Measurements from ENCODE around the gene PLCD1. TPM values are rescaled to one million over a fixed set of nuclear protein-coding genes. Genes with fewer than 3 reads are reported as not detected.

PLCD1 gene
- total and polyA plus RNA-seq, 2 donors (not counting 1 experiment from before 2014, with no cell fraction given), result 8.2 to 47.2 TPM

- TF ChIP-seq, protein P1, sequence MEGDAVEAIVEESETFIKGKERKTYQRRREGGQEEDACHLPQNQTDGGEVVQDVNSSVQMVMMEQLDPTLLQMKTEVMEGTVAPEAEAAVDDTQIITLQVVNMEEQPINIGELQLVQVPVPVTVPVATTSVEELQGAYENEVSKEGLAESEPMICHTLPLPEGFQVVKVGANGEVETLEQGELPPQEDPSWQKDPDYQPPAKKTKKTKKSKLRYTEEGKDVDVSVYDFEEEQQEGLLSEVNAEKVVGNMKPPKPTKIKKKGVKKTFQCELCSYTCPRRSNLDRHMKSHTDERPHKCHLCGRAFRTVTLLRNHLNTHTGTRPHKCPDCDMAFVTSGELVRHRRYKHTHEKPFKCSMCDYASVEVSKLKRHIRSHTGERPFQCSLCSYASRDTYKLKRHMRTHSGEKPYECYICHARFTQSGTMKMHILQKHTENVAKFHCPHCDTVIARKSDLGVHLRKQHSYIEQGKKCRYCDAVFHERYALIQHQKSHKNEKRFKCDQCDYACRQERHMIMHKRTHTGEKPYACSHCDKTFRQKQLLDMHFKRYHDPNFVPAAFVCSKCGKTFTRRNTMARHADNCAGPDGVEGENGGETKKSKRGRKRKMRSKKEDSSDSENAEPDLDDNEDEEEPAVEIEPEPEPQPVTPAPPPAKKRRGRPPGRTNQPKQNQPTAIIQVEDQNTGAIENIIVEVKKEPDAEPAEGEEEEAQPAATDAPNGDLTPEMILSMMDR (conservative IDR thresholded peaks at IDR 0.05 in 1 of 2, IDR thresholded peaks at IDR 0.05 in 1 of 2; ENCODE audit: low read depth in 1 of 2, low read length in 2 of 2), result no peak
- no peak for TF ChIP-seq EZH2 (IDR thresholded peaks at IDR 0.05; ENCODE audit: low read length, missing control alignments)
- no peak overlapping the region for H2AFZ ChIP-seq (ENCODE audit: low read length)
- no peak overlapping the region for H3K9ac ChIP-seq (ENCODE audit: insufficient read depth, low read length)
- no peak for DNase-seq (ENCODE audit: low read depth in 2 of 2)
- no peak overlapping the region for H3K4me2 ChIP-seq (ENCODE audit: extremely low read depth, insufficient read depth, low read length)
- no peaks in the 10 kb centered on the region for H3K27me3 ChIP-seq (ENCODE audit: control insufficient read depth, insufficient read depth, low read length)
- H3K36me3 ChIP-seq (ENCODE audit: control insufficient read depth, insufficient read depth, low read length), result peaks cover 4% of the 10 kb centered on the region
- H3K4me1 ChIP-seq (ENCODE audit: control insufficient read depth, extremely low read depth, insufficient read depth, low read length), result no peaks in the 10 kb centered on the region
- H3K27ac ChIP-seq (ENCODE audit: insufficient read depth, low read length), result no peak overlapping the region
- H3K9me3 ChIP-seq (ENCODE audit: control insufficient read depth, insufficient read depth, low read depth, low read length), result no peaks in the 10 kb centered on the region
- H3K79me2 ChIP-seq (ENCODE audit: control insufficient read depth, insufficient read depth, low read length), result no peaks in the 10 kb centered on the region
- H4K20me1 ChIP-seq (ENCODE audit: control insufficient read depth, extremely low read depth, insufficient read depth, low read length), result no peaks in the 10 kb centered on the region
- no peak overlapping the region for H3K4me3 ChIP-seq (replicated peaks in 1 of 4; ENCODE audit: control extremely low read depth in 1 of 4, insufficient read depth in 1 of 4, low read depth in 3 of 4, low read length in 4 of 4)
Measured at GRCh38 chr3:38015984-38016383, 13.5 kb downstream of the PLCD1 start.

DNA sequence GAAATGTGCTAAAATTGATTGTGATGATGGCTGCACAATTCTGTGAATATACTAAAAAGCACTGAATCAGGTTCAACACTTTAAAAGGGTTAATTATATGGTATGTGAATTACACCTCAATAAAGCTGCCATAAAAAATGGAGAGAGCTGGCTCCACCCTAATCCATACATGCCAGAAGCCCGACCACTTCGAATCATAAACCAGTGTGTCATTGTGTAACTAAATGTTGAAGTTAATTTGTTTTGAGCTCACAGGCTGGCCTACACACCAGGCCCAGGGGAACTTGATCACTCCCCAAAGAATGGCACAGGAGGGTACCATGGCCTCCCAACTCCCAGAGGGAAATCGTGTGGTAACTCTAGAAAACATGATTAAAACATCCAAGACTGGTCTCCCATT, 14.0 kb downstream of the PLCD1 start:
- Histone ChIP-seq H3K27ac (ENCODE audit: insufficient read depth, low read length) (no peak overlapping the region), H3K27me3 (ENCODE audit: control insufficient read depth, insufficient read depth, low read length) (no peaks in the 10 kb centered on the region), H3K79me2 (ENCODE audit: control insufficient read depth, insufficient read depth, low read length) (no peaks in the 10 kb centered on the region), H3K36me3 (ENCODE audit: control insufficient read depth, insufficient read depth, low read length) (peaks cover 4% of the 10 kb centered on the region), H3K4me2 (ENCODE audit: extremely low read depth, insufficient read depth, low read length) (no peak overlapping the region), H3K4me1 (ENCODE audit: control insufficient read depth, extremely low read depth, insufficient read depth, low read length) (no peaks in the 10 kb centered on the region), H2AFZ (ENCODE audit: low read length) (no peak overlapping the region), H3K9ac (ENCODE audit: insufficient read depth, low read length) (no peak overlapping the region), H3K4me3 (replicated peaks in 1 of 4; ENCODE audit: control extremely low read depth in 1 of 4, insufficient read depth in 1 of 4, low read depth in 3 of 4, low read length in 4 of 4) (no peak overlapping the region), H3K9me3 (ENCODE audit: control insufficient read depth, insufficient read depth, low read depth, low read length) (no peaks in the 10 kb centered on the region), H4K20me1 (ENCODE audit: control insufficient read depth, extremely low read depth, insufficient read depth, low read length) (no peaks in the 10 kb centered on the region)
- TF ChIP-seq EZH2 (IDR thresholded peaks at IDR 0.05; ENCODE audit: low read length, missing control alignments), result no peak
- TF ChIP-seq, protein P1 (conservative IDR thresholded peaks at IDR 0.05 in 1 of 2, IDR thresholded peaks at IDR 0.05 in 1 of 2; ENCODE audit: low read depth in 1 of 2, low read length in 2 of 2), result no peak
- DNase-seq (ENCODE audit: low read depth in 2 of 2), result no peak

DNA sequence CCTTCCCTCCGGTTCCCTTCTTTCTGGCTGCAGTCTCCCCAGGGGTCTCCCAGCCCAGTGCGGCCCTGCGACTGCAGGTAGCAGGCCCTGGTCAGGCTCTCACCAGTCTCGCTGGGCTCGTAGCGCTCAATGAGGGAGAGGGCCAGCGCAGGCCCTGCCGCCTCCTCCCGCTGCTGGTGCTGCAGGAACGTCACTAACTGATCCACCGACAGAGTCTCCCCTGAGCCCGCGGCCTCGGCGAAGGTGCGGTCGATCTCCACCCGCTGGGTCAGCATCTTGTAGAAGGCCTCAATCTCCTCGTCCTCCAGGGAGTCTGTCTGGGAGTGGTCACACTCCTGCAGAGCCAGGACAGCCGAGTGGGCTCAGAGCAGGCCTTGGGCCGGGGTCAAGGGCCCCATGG, 18.3 kb downstream of the PLCD1 start:
- no peak for DNase-seq (ENCODE audit: low read depth in 2 of 2)
- Histone ChIP-seq H3K4me2 (ENCODE audit: extremely low read depth, insufficient read depth, low read length) (no peak overlapping the region), H3K36me3 (ENCODE audit: control insufficient read depth, insufficient read depth, low read length) (peaks cover 5% of the 10 kb centered on the region)

More for the DNA sequence above, 18.3 kb downstream of the PLCD1 start:
- no peaks in the 10 kb centered on the region for H3K4me1 ChIP-seq (ENCODE audit: control insufficient read depth, extremely low read depth, insufficient read depth, low read length)
- no peak overlapping the region for H3K4me3 ChIP-seq (replicated peaks in 1 of 4; ENCODE audit: control extremely low read depth in 1 of 4, insufficient read depth in 1 of 4, low read depth in 3 of 4, low read length in 4 of 4)
- TF ChIP-seq, protein P1 (conservative IDR thresholded peaks at IDR 0.05 in 1 of 2, IDR thresholded peaks at IDR 0.05 in 1 of 2; ENCODE audit: low read depth in 1 of 2, low read length in 2 of 2), result no peak
- no peak for TF ChIP-seq EZH2 (IDR thresholded peaks at IDR 0.05; ENCODE audit: low read length, missing control alignments)
- no peak overlapping the region for H3K27ac ChIP-seq (ENCODE audit: insufficient read depth, low read length)
- no peaks in the 10 kb centered on the region for H3K9me3 ChIP-seq (ENCODE audit: control insufficient read depth, insufficient read depth, low read depth, low read length)
- no peaks in the 10 kb centered on the region for H3K79me2 ChIP-seq (ENCODE audit: control insufficient read depth, insufficient read depth, low read length)
- H2AFZ ChIP-seq (ENCODE audit: low read length), result no peak overlapping the region
- no peaks in the 10 kb centered on the region for H4K20me1 ChIP-seq (ENCODE audit: control insufficient read depth, extremely low read depth, insufficient read depth, low read length)
- no peak overlapping the region for H3K9ac ChIP-seq (ENCODE audit: insufficient read depth, low read length)
- H3K27me3 ChIP-seq (ENCODE audit: control insufficient read depth, insufficient read depth, low read length), result no peaks in the 10 kb centered on the region
